Raji (cell line): Measurements from ENCODE around the gene SPAG7.

Experiments
- POLR2A ChIP-seq: IDR thresholded peaks from 2 replicates; pipeline ENCODE4 v1.6.1; 2011; ENCODE audit warnings: low read depth, low read length, control low read depth; ENCODE audit not compliant: insufficient read depth

The SPAG7 gene

DNA sequence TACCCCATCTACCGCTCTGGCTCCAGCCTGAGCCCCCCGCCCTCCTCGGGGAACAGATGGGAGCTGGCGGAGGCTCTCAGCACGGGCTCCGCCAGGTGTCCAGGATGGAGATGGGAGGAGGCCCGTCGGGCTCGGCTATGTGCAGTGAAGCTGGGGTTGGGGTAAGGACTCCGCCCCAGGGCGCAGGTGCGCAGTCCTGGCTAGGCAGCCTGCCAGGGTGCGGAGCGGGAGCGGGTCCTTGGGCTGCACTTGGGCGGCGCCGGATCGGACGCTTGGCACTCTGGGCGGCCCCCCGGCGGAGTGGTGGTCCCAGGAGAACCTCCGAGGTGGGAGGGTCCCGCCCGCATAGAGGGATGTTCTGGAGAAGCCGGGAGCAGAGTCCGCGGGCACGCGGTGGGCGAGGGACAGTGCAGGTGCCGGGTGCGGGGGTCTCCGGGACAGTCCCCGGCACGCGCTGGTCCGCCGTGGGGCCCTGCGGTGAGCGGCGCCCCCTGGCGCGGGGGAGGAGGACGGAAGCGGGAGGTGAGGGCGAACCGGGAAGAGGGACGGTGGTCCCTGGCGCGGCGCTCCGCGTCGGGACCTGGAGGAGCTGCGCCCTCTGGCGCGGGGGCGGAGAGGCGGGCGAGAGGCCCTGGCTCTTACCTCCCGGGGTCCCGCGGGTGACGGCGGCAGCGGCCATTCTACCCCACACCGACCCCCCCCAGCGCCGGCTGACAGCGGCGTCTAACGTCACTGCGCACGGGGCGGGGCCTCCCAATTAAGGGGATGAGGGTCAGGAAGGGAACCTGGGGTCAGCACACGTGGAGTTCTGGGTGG is 19.5 kb upstream of the SPAG7 start, which contains the start of gene CAMTA2:
TSS of gene CAMTA2 (minus strand) at position 725 of the 816 bp plus-strand sequence. CDS start 1,453 bp downstream, outside the sequence.
- TF ChIP-seq POLR2A, result peak; percentile 84

DNA sequence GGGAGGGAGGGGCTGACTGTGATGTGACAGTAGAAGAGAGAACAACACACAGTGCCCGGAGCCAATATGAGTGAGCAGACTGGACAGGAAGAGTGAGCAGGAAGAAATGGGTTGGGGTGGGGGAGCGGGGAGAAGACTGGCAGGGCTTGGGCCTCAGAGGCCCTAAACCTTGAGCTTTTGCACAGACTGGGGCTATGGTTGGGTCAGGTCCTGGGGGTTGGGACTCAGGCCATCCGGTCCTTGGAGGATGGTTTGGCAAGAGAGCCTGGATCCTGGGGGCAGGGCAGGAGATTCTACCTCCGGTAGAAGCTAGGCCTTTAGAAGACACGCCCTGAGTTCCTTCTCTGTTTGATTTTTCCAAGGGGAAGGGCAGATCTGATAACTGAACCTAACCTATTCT is 18.8 kb upstream of the SPAG7 start:
- no peak for TF ChIP-seq POLR2A

DNA sequence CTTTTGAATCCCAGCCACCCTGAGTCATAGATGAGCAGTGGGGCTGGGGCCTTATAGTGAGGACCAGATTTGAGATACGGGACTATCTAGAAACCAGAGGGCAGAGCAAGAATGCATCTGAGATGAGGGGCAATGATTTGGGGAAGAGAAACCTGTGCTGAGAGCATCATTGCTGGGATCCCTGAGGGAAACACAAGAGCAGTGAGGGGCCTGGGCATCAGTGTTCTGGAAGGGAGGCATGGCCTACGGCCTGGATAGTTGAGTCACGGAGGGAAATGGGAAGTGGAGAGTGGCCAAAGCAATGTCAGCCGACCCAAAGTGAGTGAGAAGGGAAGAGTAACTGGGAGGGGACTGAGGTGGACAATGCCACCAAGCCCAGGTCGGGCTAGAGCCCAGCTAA is 14.7 kb upstream of the SPAG7 start:
- TF ChIP-seq POLR2A, result no peak

GRCh38 chr17:4980644-4981216 is 13.1 kb upstream of the SPAG7 start:
- TF ChIP-seq POLR2A, result no peak

GRCh38 chr17:4978726-4979125 is 11.1 kb upstream of the SPAG7 start:
- TF ChIP-seq POLR2A, result no peak

- no peak for TF ChIP-seq POLR2A
Observed at GRCh38 chr17:4974115-4974670, 6.6 kb upstream of the SPAG7 start.

DNA sequence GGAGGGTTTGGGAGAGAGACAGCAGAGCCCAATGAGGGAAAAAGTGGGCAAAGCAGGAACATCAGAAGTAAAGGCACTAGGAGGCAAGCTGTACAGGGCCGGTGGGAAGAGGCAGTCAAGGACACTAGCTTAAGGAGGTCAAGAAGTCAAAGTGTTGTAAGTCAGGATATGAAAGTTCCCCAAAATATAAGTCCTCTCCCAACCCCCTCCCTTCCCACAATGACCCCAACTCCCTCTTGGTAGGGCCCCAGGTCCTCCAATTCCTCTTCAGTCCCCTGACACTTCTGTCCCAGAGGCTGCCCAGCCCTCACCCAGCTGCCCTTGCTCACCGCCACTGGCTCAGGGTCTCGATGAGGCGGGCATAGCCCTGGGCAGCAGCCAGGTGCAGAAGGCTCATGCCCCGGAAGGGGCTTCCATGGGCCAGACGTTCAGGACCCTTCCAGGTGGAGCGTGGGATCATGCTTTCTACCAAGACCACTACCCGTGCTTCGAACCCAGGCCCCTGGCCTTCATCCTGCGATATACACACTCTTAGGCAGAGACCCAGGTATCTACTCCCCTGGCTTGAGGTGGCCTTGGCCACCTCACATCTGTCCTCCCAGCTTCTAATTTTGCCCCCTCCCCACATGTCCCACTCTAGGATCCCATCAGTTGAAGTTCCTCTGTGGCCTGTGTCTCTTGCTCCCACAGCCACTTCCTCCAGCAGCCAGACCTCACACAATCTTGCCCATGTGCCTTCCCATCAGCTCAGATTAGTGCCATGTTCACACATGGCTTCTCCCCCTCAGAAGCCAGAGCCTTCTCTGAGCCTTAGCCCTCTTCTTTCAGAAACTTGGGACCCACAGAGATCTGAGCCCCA is 5.9 kb upstream of the SPAG7 start:
- TF ChIP-seq POLR2A, result 0 out of 2 replicates have a peak, but pooled peaks have one; percentile 10

DNA sequence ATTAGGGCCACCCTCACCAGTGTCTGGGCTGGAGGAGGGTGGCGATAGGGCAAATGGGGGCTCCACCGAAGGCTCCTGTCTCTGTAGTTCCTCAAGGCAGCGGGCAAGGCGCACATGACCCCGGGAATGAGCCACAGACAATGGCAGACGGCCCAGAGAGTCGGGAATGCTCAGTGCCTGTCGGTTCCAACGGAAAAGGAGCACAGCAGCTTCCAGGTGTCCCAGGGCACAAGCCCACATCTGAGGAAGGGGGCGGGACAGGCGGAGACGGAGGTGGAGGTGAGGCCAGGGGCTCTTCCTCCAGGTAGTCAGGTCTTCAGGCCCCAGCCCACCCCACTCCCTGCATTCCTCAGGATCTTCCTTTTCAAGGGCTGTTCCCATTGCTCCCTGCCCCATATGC is 5.1 kb upstream of the SPAG7 start:
- no peak for TF ChIP-seq POLR2A

GRCh38 chr17:4972322-4972721 is 4.7 kb upstream of the SPAG7 start:
- TF ChIP-seq POLR2A, result no peak

DNA sequence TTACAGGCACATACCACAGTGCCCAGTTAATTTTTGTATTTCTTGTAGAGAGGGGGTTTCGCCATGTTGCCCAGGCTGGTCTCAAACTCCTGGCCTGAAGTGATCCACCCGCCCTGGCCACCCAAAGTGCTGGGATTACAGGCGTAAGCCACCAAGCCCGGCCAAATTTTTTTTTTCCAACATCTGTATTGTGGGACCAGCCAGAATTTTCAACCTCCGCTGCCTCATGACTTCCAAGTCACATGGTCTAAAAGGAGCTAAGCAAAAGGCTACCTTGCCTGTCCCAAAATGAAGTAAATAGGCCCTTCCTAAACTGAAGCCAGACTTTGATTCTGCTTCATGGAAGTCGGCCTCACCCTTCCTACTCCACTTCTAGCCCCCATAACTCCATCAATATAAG is 4.2 kb upstream of the SPAG7 start:
- no peak for TF ChIP-seq POLR2A

- TF ChIP-seq POLR2A, result no peak
Observed at GRCh38 chr17:4970273-4970672, 2.7 kb upstream of the SPAG7 start.

- TF ChIP-seq POLR2A, result no peak
Observed at GRCh38 chr17:4969551-4970173, 2.0 kb upstream of the SPAG7 start.

GRCh38 chr17:4969047-4969550 is 1.5 kb upstream of the SPAG7 start:
- no peak for TF ChIP-seq POLR2A

DNA sequence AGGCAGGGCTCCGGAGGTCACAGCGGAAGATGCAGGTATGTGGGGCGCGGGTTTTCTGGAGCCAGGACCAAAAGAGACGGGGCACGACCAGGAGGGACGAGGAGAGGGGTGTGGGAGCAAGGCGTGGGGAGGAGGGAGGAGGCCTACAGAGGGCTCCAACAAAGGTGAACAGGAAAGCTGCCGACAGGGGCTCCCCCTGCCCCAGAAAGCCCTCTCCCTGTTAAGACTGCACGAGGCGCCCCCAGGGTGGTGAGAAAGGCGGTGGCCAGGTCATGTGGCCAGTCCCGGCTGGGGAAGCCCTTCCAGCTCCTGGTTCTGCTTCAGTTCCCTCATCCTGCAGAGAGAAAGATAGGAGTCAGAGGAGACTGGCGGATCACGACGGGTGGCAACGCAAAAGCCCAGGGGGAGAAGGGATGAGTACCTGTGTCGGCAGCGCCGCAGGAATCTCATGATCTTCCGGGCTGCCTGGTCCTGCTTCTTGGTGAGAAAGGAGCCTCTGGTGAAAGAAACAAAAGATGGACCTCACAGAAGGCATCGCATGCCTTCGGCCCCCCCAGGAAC is 949 bp upstream of the SPAG7 start:
- no peak for TF ChIP-seq POLR2A
